Trophoblast cell (in vitro differentiated cells and primary cell): ENCODE results near the gene PCP4. TPM values are rescaled to one million over a fixed set of nuclear protein-coding genes. Genes with fewer than 3 reads are reported as not detected.

Source experiments
- DNase-seq, 2 donors: peaks; one replicate each; pipeline ENCODE4 v3.0.0-alpha.2; 2016
- H2AFZ ChIP-seq: 2 replicates; pipeline ENCODE4 v1.6.1; 2013; ENCODE audit warnings: low read length, moderate library complexity, mild to moderate bottlenecking; ENCODE audit not compliant: insufficient read depth, poor library complexity
- H2AK5ac ChIP-seq: 2 replicates; pipeline ENCODE4 v1.6.1; 2013; ENCODE audit warnings: mild to moderate bottlenecking, low read length
- H2BK120ac ChIP-seq: 2 replicates; pipeline ENCODE4 v1.6.1; 2013; ENCODE audit warnings: low read length, mild to moderate bottlenecking, moderate library complexity; ENCODE audit not compliant: insufficient read depth, poor library complexity
- H2BK12ac ChIP-seq: 2 replicates; pipeline ENCODE4 v1.6.1; 2013; ENCODE audit warnings: mild to moderate bottlenecking, low read length, moderate library complexity
- H2BK5ac ChIP-seq: 2 replicates; pipeline ENCODE4 v1.6.1; 2013; ENCODE audit warnings: low read length, low read depth, moderate library complexity, mild to moderate bottlenecking; ENCODE audit not compliant: poor library complexity
- H3K14ac ChIP-seq: 2 replicates; pipeline ENCODE4 v1.6.1; 2013; ENCODE audit warnings: mild to moderate bottlenecking, low read length
- H3K18ac ChIP-seq: 2 replicates; pipeline ENCODE4 v1.6.1; 2013; ENCODE audit warnings: mild to moderate bottlenecking, low read length
- H3K23ac ChIP-seq: 2 replicates; pipeline ENCODE4 v1.6.1; 2013; ENCODE audit warnings: low read length
- H3K27ac ChIP-seq: 2 replicates; pipeline ENCODE4 v1.5.1; 2013; ENCODE audit warnings: low read depth, mild to moderate bottlenecking, inconsistent platforms, low read length, moderate library complexity
- H3K27me3 ChIP-seq: 2 replicates; pipeline ENCODE4 v1.6.1; 2013; ENCODE audit warnings: inconsistent platforms, mild to moderate bottlenecking, low read length, moderate library complexity; ENCODE audit not compliant: insufficient read depth
- H3K36me3 ChIP-seq, 2 experiments: 1 replicate in 1 of 2; 2 replicates in 1 of 2; pipeline ENCODE4 v1.6.1; 2013; ENCODE audit warnings: low read length in 2 of 2, mild to moderate bottlenecking in 2 of 2, moderate library complexity in 1 of 2; ENCODE audit not compliant: insufficient read depth in 2 of 2, control insufficient read depth in 1 of 2
- H3K4ac ChIP-seq: 2 replicates; pipeline ENCODE4 v1.6.1; 2013; ENCODE audit warnings: low read depth, mild to moderate bottlenecking, low read length, moderate library complexity
- H3K4me1 ChIP-seq, 2 experiments: 1 replicate in 1 of 2; 2 replicates in 1 of 2; pipeline ENCODE4 v1.6.1; 2013; ENCODE audit warnings: low read length in 2 of 2, mild to moderate bottlenecking in 2 of 2, moderate library complexity in 1 of 2; ENCODE audit not compliant: insufficient read depth in 2 of 2, control insufficient read depth in 1 of 2
- H3K4me2 ChIP-seq: 2 replicates; pipeline ENCODE4 v1.6.1; 2013; ENCODE audit warnings: inconsistent platforms, mild to moderate bottlenecking, low read length, moderate library complexity
- H3K4me3 ChIP-seq: 2 replicates; pipeline ENCODE4 v1.5.1; 2013; ENCODE audit warnings: mild to moderate bottlenecking, low read depth, low read length, inconsistent platforms
- H3K79me1 ChIP-seq: one replicate; pipeline ENCODE4 v1.6.1; 2013; ENCODE audit warnings: low read length
- H3K79me2 ChIP-seq: 2 replicates; pipeline ENCODE4 v1.6.1; 2013; ENCODE audit warnings: low read length, mild to moderate bottlenecking; ENCODE audit not compliant: control insufficient read depth, insufficient read depth, poor library complexity
- H3K9ac ChIP-seq: 2 replicates; pipeline ENCODE4 v1.6.1; 2013; ENCODE audit warnings: mild to moderate bottlenecking, low read length
- H3K9me3 ChIP-seq: 2 replicates; pipeline ENCODE4 v1.6.1; 2013; ENCODE audit warnings: low read depth, mild to moderate bottlenecking, control low read depth, inconsistent platforms, low read length; ENCODE audit not compliant: insufficient read depth
- H4K12ac ChIP-seq: 2 replicates; pipeline ENCODE4 v1.6.1; 2013; ENCODE audit warnings: low read depth, mild to moderate bottlenecking, low read length, moderate library complexity
- H4K8ac ChIP-seq: 2 replicates; pipeline ENCODE4 v1.6.1; 2013; ENCODE audit warnings: low read depth, mild to moderate bottlenecking, low read length, moderate library complexity
- H4K91ac ChIP-seq: one replicate; pipeline ENCODE4 v1.6.1; 2013; ENCODE audit warnings: low read depth, mild to moderate bottlenecking, low read length, moderate library complexity
- WGBS: extraction: QIAGEN DNeasy Blood & Tissue Kit; methylation state at CpG from one replicate; pipeline ENCODE4 v1.1.7; 2013; ENCODE audit warnings: missing lambda C conversion rate; ENCODE audit not compliant: insufficient read length, insufficient coverage; ENCODE audit errors: extremely low coverage; 5-methylcytosine and 5-hydroxymethylcytosine counted together
- polyA plus RNA-seq: library from polyadenylated mRNA; stranded (reverse); fragments of 200-250 nt; gene quantifications from 2 replicates; pipeline ENCODE4 v1.2.3, GENCODE V29; 2013

PCP4 gene
- 0.56 and 0.92 TPM in 2 replicates for polyA plus RNA-seq

DNA sequence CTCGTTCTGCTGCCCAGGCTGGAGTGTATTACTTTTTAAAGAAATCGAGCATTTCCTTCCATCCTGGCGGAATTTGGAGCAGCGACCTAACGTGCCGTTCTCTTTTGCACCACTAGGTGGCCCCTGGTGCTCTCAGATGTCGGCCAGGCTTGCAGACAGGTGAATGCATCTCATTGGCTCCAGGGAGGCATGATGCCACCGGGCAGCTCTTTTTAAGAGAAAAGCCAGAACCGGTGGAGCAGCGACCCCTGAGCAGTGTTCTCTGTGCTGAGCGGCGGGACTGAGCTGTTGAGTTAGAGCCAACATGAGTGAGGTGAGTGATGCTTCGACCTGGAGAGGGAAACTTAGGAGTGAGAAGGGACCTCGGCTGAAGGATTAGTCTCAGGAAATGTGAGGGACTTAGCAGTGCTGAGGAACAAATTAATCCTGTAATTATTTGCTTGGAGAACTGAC, at the start of gene PCP4:
TSS of gene PCP4 (plus strand) at position 241 of the 453 bp plus-strand sequence. CDS start at position 305, 64 bp downstream.
- Histone ChIP-seq H3K79me2 (no peaks in the 10 kb centered on the region), H3K4me3 (no peak within 1 kb of the TSS), H3K14ac (no peak within 1 kb of the TSS), H3K9me3 (no peaks in the 10 kb centered on the region), H3K9ac (no peak within 1 kb of the TSS), H3K4ac (no peak within 1 kb of the TSS), H4K12ac (no peak within 1 kb of the TSS), H3K79me1 (no peaks in the 10 kb centered on the region), H2AFZ (no peak within 1 kb of the TSS), H3K18ac (no peak within 1 kb of the TSS), H2BK120ac (no peak within 1 kb of the TSS), H3K23ac (no peak within 1 kb of the TSS), H3K36me3 (no peaks in the 10 kb centered on the region), H2BK5ac (no peak within 1 kb of the TSS), H4K8ac (no peak within 1 kb of the TSS), H2BK12ac (no peak within 1 kb of the TSS), H2AK5ac (no peak within 1 kb of the TSS), H3K27ac (no peak within 1 kb of the TSS), H3K4me2 (no peak within 1 kb of the TSS), H3K27me3 (no peaks in the 10 kb centered on the region), H4K91ac (no peak within 1 kb of the TSS), H3K4me1 (peaks cover 0 to 2% of the 10 kb centered on the region in 2 experiments)
- DNase-seq, result peak; percentile 53 to 83
- no CpG with 5 or more reads among the region's 14 CpGs for WGBS

DNA sequence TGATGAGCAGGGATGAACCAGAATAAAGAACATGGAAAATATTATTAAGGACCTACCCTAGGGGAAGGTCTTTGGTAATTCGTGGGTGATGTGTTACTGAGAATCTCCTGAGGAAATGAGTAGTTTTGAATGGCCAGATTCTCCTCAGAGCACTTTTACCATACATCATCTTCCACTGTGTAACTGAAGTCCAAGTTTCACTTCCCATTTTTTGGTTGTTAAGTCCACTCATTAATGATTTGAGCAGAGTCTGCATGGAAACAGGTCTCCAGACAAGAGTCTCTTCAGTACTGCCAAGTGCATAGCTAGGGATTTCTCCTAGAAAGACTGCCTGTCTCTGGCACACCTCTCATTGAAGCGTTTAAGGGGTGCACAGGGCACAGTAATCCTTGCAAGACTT, 48.7 kb upstream of the PCP4 start:
- H3K36me3 ChIP-seq, result no peaks in the 10 kb centered on the region
- H3K79me2 ChIP-seq, result no peaks in the 10 kb centered on the region
- H3K27ac ChIP-seq, result no peak overlapping the region
- H3K23ac ChIP-seq, result no peak overlapping the region
- no peak overlapping the region for H3K14ac ChIP-seq
- H3K27me3 ChIP-seq, result no peaks in the 10 kb centered on the region
- no peak overlapping the region for H2BK12ac ChIP-seq
- no peaks in the 10 kb centered on the region for H3K79me1 ChIP-seq
- no peak for DNase-seq
- H2AK5ac ChIP-seq, result no peak overlapping the region
- H2BK120ac ChIP-seq, result no peak overlapping the region
- peaks cover 1% of the 10 kb centered on the region for H3K9me3 ChIP-seq
- H3K4me3 ChIP-seq, result no peak overlapping the region
- no peak overlapping the region for H3K18ac ChIP-seq
- peaks cover 0 to 2% of the 10 kb centered on the region in 2 experiments for H3K4me1 ChIP-seq
- H4K8ac ChIP-seq, result no peak overlapping the region
- H3K4ac ChIP-seq, result no peak overlapping the region
- H4K12ac ChIP-seq, result no peak overlapping the region
- H4K91ac ChIP-seq, result no peak overlapping the region
- no CpG with 5 or more reads among the region's 2 CpGs for WGBS
- H3K4me2 ChIP-seq, result no peak overlapping the region
- H2BK5ac ChIP-seq, result no peak overlapping the region
- no peak overlapping the region for H2AFZ ChIP-seq
- no peak overlapping the region for H3K9ac ChIP-seq

DNA sequence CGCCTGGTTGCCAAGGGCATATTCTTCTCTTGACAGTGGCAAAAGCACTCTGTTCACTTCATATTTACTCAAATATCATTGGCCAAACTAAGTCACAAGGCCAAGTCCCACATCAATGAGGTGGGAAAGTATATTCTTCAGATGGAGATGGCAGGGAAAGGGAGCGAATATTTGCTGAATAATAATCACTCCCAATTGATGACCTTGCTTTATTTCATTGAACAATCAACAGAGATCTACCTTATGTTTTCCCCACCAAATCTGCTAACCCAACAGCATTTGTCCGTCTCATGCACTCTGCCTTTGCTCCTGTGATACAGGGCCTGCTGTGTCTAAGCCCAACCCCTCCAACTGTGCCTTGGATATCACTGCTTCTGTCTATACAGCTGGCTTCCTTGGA, 45.2 kb upstream of the PCP4 start:
- Histone ChIP-seq H3K79me1 (no peaks in the 10 kb centered on the region), H2BK5ac (no peak overlapping the region), H3K79me2 (no peaks in the 10 kb centered on the region), H3K4ac (no peak overlapping the region), H2BK12ac (no peak overlapping the region), H3K9ac (no peak overlapping the region), H3K36me3 (no peaks in the 10 kb centered on the region), H3K23ac (no peak overlapping the region), H4K12ac (no peak overlapping the region), H3K18ac (no peak overlapping the region), H3K27ac (no peak overlapping the region), H3K4me2 (no peak overlapping the region), H3K27me3 (no peaks in the 10 kb centered on the region), H4K8ac (no peak overlapping the region), H2BK120ac (no peak overlapping the region), H3K4me1 (peaks cover 0 to 2% of the 10 kb centered on the region in 2 experiments), H2AK5ac (no peak overlapping the region), H4K91ac (no peak overlapping the region), H3K14ac (no peak overlapping the region), H2AFZ (no peak overlapping the region), H3K9me3 (peaks cover 1% of the 10 kb centered on the region), H3K4me3 (no peak overlapping the region)
- DNase-seq, result no peak
- no CpG with 5 or more reads among the region's 3 CpGs for WGBS

DNA sequence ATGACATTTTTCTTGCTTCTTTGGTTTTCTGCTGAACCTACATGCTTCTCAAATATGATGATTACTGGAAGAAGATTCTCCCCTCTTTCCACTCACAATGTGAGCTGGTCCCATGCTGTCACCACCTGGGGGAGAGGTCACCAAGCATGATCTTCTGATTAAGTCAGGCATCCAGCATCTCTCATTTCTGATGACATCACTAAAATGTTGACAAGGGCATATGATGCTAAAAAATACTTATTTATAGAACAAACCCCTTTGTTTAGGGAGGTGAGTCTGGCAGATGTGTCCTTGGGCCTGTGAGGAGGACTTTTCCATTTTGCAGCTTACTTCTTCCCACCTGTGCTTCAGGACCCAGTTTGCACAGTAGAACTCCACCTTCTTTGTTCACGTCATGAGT, 42.0 kb upstream of the PCP4 start:
- Histone ChIP-seq H4K91ac (no peak overlapping the region), H2BK120ac (no peak overlapping the region), H4K12ac (no peak overlapping the region), H3K36me3 (no peaks in the 10 kb centered on the region), H3K79me1 (no peaks in the 10 kb centered on the region), H4K8ac (no peak overlapping the region), H3K4me1 (peaks cover 0 to 2% of the 10 kb centered on the region in 2 experiments), H3K27ac (no peak overlapping the region), H2AFZ (no peak overlapping the region), H2AK5ac (no peak overlapping the region), H2BK12ac (no peak overlapping the region), H2BK5ac (no peak overlapping the region), H3K4ac (no peak overlapping the region), H3K79me2 (no peaks in the 10 kb centered on the region), H3K9me3 (peaks cover 1% of the 10 kb centered on the region), H3K4me3 (no peak overlapping the region), H3K14ac (no peak overlapping the region), H3K9ac (no peak overlapping the region), H3K4me2 (no peak overlapping the region), H3K23ac (no peak overlapping the region), H3K18ac (no peak overlapping the region), H3K27me3 (no peaks in the 10 kb centered on the region)
- no peak for DNase-seq
- no CpG with 5 or more reads among the region's 1 CpG for WGBS
